PC-9 (cell line): ENCODE results near the gene ACY1.

ENCODE experiments used
- CTCF ChIP-seq: fragments of 200-600 bp; sonication (generic); conservative IDR thresholded peaks from 2 replicates; pipeline ENCODE4 v1.6.1; 2017; ENCODE audit warnings: mixed run types, antibody characterized with exemption, mild to moderate bottlenecking, moderate library complexity
- EZH2 ChIP-seq: fragments of 200-600 bp; sonication (generic); IDR thresholded peaks from 2 replicates; pipeline ENCODE4 v1.8.0; 2017; ENCODE audit warnings: antibody characterized with exemption, low read depth

GRCh38 chr3:51943451-51944391 is 39.6 kb upstream of the ACY1 start:
- TF ChIP-seq CTCF (no peak), EZH2 (no peak)
